Stimulated activated CD4-positive, alpha-beta T cell treated with anti-CD3 and anti-CD28 coated beads, Interleukin-1b, Interleukin-23, amount 100 ng/mL, for 1 hour (primary cell): ENCODE measurements around the gene RGS6.

Source experiments
- DNase-seq, 2 donors: peaks; one replicate each; pipeline ENCODE4 v3.0.0-alpha.2; 2020; ENCODE audit warnings: low read depth in 2 of 2

The RGS6 gene

GRCh38 chr14:72243309-72244293, 311.4 kb downstream of the RGS6 start:
- DNase-seq, result no peak

GRCh38 chr14:72247896-72248465, 315.8 kb downstream of the RGS6 start:
- no peak for DNase-seq

GRCh38 chr14:72253503-72253902, 321.3 kb downstream of the RGS6 start:
- no peak for DNase-seq

GRCh38 chr14:72254202-72254936, 322.1 kb downstream of the RGS6 start:
- DNase-seq, result no peak

- no peak for DNase-seq
Measured at GRCh38 chr14:72254937-72255472, 322.8 kb downstream of the RGS6 start.

- no peak for DNase-seq
Measured at GRCh38 chr14:72256055-72256454, 323.8 kb downstream of the RGS6 start.

GRCh38 chr14:72261068-72261467, 328.8 kb downstream of the RGS6 start:
- no peak for DNase-seq

GRCh38 chr14:72262771-72263170, 330.5 kb downstream of the RGS6 start:
- no peak for DNase-seq

GRCh38 chr14:72264716-72265115, 332.5 kb downstream of the RGS6 start:
- no peak for DNase-seq

GRCh38 chr14:72270147-72270727, 338.0 kb downstream of the RGS6 start:
- no peak for DNase-seq

GRCh38 chr14:72270749-72271148, 338.5 kb downstream of the RGS6 start:
- no peak for DNase-seq

- no peak for DNase-seq
Measured at GRCh38 chr14:72275242-72275641, 343.0 kb downstream of the RGS6 start.

- no peak for DNase-seq
Measured at GRCh38 chr14:72278316-72278715, 346.1 kb downstream of the RGS6 start.

GRCh38 chr14:72284176-72284575, 351.9 kb downstream of the RGS6 start:
- DNase-seq, result no peak

GRCh38 chr14:72290241-72290640, 358.0 kb downstream of the RGS6 start:
- no peak for DNase-seq

- no peak for DNase-seq
Measured at GRCh38 chr14:72291908-72292688, 359.9 kb downstream of the RGS6 start.

- DNase-seq, result no peak
Measured at GRCh38 chr14:72292689-72293024, 360.4 kb downstream of the RGS6 start.

GRCh38 chr14:72301352-72301751, 369.1 kb downstream of the RGS6 start:
- DNase-seq, result no peak

- no peak for DNase-seq
Measured at GRCh38 chr14:72303930-72304329, 371.7 kb downstream of the RGS6 start.

GRCh38 chr14:72305561-72305960, 373.3 kb downstream of the RGS6 start:
- DNase-seq, result no peak

GRCh38 chr14:72308967-72309485, 376.8 kb downstream of the RGS6 start:
- no peak for DNase-seq
